ENCODE measurements around the gene MRPL20. TPM values are rescaled to one million over a fixed set of nuclear protein-coding genes. Genes with fewer than 3 reads are reported as not detected.
"Not testable (repeated sequence)": the region's sequence is repeated elsewhere in the genome, so short reads cannot be mapped to it uniquely, and the experiment has no call there.

The MRPL20 gene
- total and polyA plus RNA-seq, 4 donors: 60.1 to 181 (median 122) TPM

GRCh38 chr1:1388078-1388472 is 19.0 kb downstream of the MRPL20 start:
- TF ChIP-seq, protein P1, sequence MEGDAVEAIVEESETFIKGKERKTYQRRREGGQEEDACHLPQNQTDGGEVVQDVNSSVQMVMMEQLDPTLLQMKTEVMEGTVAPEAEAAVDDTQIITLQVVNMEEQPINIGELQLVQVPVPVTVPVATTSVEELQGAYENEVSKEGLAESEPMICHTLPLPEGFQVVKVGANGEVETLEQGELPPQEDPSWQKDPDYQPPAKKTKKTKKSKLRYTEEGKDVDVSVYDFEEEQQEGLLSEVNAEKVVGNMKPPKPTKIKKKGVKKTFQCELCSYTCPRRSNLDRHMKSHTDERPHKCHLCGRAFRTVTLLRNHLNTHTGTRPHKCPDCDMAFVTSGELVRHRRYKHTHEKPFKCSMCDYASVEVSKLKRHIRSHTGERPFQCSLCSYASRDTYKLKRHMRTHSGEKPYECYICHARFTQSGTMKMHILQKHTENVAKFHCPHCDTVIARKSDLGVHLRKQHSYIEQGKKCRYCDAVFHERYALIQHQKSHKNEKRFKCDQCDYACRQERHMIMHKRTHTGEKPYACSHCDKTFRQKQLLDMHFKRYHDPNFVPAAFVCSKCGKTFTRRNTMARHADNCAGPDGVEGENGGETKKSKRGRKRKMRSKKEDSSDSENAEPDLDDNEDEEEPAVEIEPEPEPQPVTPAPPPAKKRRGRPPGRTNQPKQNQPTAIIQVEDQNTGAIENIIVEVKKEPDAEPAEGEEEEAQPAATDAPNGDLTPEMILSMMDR (IDR thresholded peaks at IDR 0.05; ENCODE audit: control extremely low read depth, extremely low read depth): no peak
- no peak overlapping the region for H3K27ac ChIP-seq (ENCODE audit: low read depth in 1 of 2, low read length in 1 of 2)
- peaks cover 0 to 2% (median 0%) of the 10 kb centered on the region in 4 donors for H3K9me3 ChIP-seq (ENCODE audit: control insufficient read depth in 4 of 4, insufficient read depth in 3 of 4, low read length in 3 of 4)
- DNase-seq: no peak
- H3K4me3 ChIP-seq: no peak overlapping the region
- ATAC-seq (ENCODE audit: insufficient read depth, low FRiP score): no peak
- H3K36me3 ChIP-seq (ENCODE audit: control insufficient read depth in 4 of 4, insufficient read depth in 4 of 4, low read length in 4 of 4): peaks cover 33 to 61% (median 43%) of the 10 kb centered on the region in 4 donors
- no peaks in the 10 kb centered on the region for H3K27me3 ChIP-seq (ENCODE audit: control insufficient read depth in 3 of 3, insufficient read depth in 3 of 3, low read length in 2 of 3)
- no peak overlapping the region for H3K9ac ChIP-seq (ENCODE audit: insufficient read depth in 1 of 2, low read length in 2 of 2)
- peaks cover 0 to 5% (median 0%) of the 10 kb centered on the region in 5 donors for H3K4me1 ChIP-seq (ENCODE audit: control insufficient read depth in 5 of 5, insufficient read depth in 5 of 5, low read length in 5 of 5)
- 96 to 99% methylated on average over 16 of the region's 16 CpGs for WGBS, 2 donors

GRCh38 chr1:1387098-1388077 is 19.7 kb downstream of the MRPL20 start:
- DNase-seq (no peak), ATAC-seq (ENCODE audit: insufficient read depth, low FRiP score) (no peak)
- Histone ChIP-seq H3K36me3 (ENCODE audit: control insufficient read depth in 4 of 4, insufficient read depth in 4 of 4, low read length in 4 of 4) (peaks cover 26 to 54% (median 36%) of the 10 kb centered on the region in 4 donors), H3K9me3 (ENCODE audit: control insufficient read depth in 4 of 4, insufficient read depth in 3 of 4, low read length in 3 of 4) (peaks cover 0 to 2% (median 0%) of the 10 kb centered on the region in 4 donors), H3K9ac (ENCODE audit: insufficient read depth in 1 of 2, low read length in 2 of 2) (no peak overlapping the region), H3K4me1 (ENCODE audit: control insufficient read depth in 5 of 5, insufficient read depth in 5 of 5, low read length in 5 of 5) (peaks cover 0 to 7% (median 0%) of the 10 kb centered on the region in 5 donors), H3K4me3 (no peak overlapping the region), H3K27me3 (ENCODE audit: control insufficient read depth in 3 of 3, insufficient read depth in 3 of 3, low read length in 2 of 3) (no peaks in the 10 kb centered on the region), H3K27ac (ENCODE audit: low read depth in 1 of 2, low read length in 1 of 2) (no peak overlapping the region)
- 97 to 98% methylated on average over 50 of the region's 50 CpGs for WGBS, 2 donors
- TF ChIP-seq, protein P1 (IDR thresholded peaks at IDR 0.05; ENCODE audit: control extremely low read depth, extremely low read depth): no peak

DNA sequence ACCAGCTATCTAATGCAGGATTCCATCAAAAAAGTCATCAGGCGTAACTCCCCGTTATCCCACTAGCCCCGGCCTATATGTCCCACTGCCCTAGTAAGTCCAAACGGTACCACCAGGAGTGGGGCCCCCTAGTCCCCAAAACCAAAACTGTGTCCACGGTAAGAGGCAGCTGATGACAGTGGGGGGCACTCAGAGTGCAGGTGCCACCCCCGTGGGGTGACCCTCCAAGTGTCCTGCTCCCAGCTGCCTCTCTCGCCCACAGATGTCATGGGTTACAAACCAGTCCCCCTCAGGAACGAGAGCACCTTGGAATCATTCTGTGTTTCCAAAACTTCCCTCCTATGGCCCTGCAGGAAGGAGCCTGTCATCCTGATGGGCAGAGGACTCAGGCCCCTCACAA is 21.2 kb downstream of the MRPL20 start:
- peaks cover 0 to 4% (median 0%) of the 10 kb centered on the region in 5 donors for H3K4me1 ChIP-seq (ENCODE audit: control insufficient read depth in 5 of 5, insufficient read depth in 5 of 5, low read length in 5 of 5)
- ATAC-seq (ENCODE audit: insufficient read depth, low FRiP score): no peak
- H3K36me3 ChIP-seq (ENCODE audit: control insufficient read depth in 4 of 4, insufficient read depth in 4 of 4, low read length in 4 of 4): peaks cover 19 to 52% (median 29%) of the 10 kb centered on the region in 4 donors

DNA sequence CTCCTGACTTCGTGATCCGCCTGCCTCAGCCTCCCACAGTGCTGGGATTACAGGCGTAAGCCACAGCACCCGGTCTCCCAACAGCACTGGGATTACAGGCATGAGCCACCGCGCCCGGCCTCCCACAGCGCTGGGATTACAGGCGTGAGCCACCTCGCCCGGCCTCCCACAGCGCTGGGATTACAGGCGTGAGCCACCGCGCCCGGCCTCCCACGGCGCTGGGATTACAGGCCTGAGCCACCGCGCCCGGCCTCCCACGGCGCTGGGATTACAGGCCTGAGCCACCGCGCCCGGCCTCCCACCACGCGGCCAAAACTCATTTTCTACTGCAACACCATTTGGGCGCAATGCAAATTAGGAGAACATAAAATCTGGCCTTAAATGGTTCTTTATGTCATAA is 21.8 kb downstream of the MRPL20 start:
- H3K36me3 ChIP-seq (ENCODE audit: control insufficient read depth in 4 of 4, insufficient read depth in 4 of 4, low read length in 4 of 4): peaks cover 15 to 50% (median 28%) of the 10 kb centered on the region in 4 donors
- H3K9ac ChIP-seq (ENCODE audit: insufficient read depth in 1 of 2, low read length in 2 of 2); H3K9me3 ChIP-seq (ENCODE audit: control insufficient read depth in 4 of 4, insufficient read depth in 3 of 4, low read length in 3 of 4); H3K27me3 ChIP-seq (ENCODE audit: control insufficient read depth in 3 of 3, insufficient read depth in 3 of 3, low read length in 2 of 3); H3K4me3 ChIP-seq; ATAC-seq (ENCODE audit: insufficient read depth, low FRiP score); H3K27ac ChIP-seq (ENCODE audit: low read depth in 1 of 2, low read length in 1 of 2); DNase-seq; H3K4me1 ChIP-seq (ENCODE audit: control insufficient read depth in 5 of 5, insufficient read depth in 5 of 5, low read length in 5 of 5): not testable (repeated sequence)
- WGBS, 2 donors: 95 to 96% methylated on average over 29 of the region's 29 CpGs

More for the DNA sequence above, 21.2 kb downstream of the MRPL20 start:
- TF ChIP-seq, protein P1 (IDR thresholded peaks at IDR 0.05; ENCODE audit: control extremely low read depth, extremely low read depth): no peak
- no peak for DNase-seq
- H3K27me3 ChIP-seq (ENCODE audit: control insufficient read depth in 3 of 3, insufficient read depth in 3 of 3, low read length in 2 of 3): no peaks in the 10 kb centered on the region
- no peak overlapping the region for H3K9ac ChIP-seq (ENCODE audit: insufficient read depth in 1 of 2, low read length in 2 of 2)
- H3K9me3 ChIP-seq (ENCODE audit: control insufficient read depth in 4 of 4, insufficient read depth in 3 of 4, low read length in 3 of 4): peaks cover 0 to 2% (median 0%) of the 10 kb centered on the region in 4 donors
- no peak overlapping the region for H3K27ac ChIP-seq (ENCODE audit: low read depth in 1 of 2, low read length in 1 of 2)
- no peak overlapping the region for H3K4me3 ChIP-seq
- 91 to 93% methylated on average over 8 of the region's 8 CpGs for WGBS, 2 donors

All from lung (tissue), 12 donors.